ENCODE results near the gene TXNL4A.

GRCh38 chr18:80002468-80002867 is 14.1 kb upstream of the TXNL4A start:
- TF ChIP-seq POLR2A (IDR thresholded peaks at IDR 0.05) (no peak), CTCF (IDR thresholded peaks at IDR 0.05) (no peak)
